T1000 (cell line): ENCODE results near the gene NOSIP.
A peak's percentile ranks its signal among the peaks of the same experiment; 100 is the strongest.

Experiments
- DNase-seq: peaks from one replicate; lab custom pipeline; 2025; ENCODE audit warnings: mixed read lengths; lab: John Stamatoyannopoulos, UW

NOSIP gene

DNA sequence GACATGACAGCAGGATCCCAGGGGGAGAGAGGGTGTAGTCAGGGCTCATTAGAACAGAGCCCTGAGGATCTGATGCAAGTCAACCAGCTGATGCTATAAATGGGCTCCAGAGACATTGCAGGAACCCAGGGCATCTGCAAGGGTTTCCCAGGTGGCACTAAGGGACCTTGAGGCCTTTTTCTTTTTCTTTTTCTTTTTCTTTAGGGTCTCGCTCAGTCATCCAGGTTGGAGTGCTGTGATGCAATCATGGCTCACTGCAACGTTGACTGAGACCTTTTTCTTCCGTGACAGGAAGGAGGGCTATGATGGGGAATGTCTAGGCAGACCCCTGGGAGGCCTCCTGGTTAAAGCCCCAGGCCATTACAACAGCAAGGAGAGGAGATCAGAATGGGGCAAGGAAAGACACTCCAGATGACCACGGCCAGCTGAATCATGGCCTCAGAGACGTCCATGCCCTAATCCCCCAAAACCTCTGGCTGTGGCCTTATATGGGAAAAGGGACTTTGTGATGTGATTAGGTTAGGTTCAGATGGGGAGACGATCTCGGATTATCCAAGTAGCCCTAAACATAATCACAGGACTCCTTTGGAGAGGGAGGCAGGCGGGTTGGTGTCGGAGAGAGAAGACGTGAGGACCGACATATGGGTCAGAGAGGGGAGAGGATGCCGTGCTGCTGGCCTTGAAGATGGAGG lies 72.4 kb downstream of the NOSIP start:
- no peak for DNase-seq

DNA sequence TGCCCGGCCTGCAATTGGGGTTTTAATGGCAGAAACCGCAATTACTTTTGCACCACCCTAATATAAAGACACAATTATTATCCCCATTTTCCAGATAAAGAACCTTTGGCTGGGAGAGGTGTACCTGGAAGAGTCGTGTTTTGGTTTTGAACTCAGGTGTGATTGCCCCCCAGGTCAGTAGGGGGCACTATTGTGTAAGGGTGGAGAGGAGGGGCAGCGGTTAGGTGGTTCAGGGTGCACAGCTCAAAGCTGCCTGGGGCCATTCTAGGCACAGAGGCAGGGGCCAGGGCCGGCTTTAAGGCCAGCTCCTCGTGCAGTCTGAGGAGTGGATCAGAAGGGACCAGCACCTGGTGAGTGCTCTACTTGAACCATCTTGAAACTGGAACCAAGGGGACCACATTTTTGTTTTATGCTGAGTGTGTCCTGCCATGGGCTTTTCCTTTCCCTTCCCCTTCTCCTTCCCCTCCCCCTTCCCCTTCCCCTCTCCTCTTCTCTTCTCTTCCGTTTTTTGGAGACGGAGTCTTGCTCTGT lies 73.7 kb downstream of the NOSIP start:
- DNase-seq = peak; percentile 46
